Neural progenitor cell (in vitro differentiated cells): ENCODE measurements around the gene TMEM39A. TPM values are rescaled to one million over a fixed set of nuclear protein-coding genes. Genes with fewer than 3 reads are reported as not detected.
A peak's percentile ranks its signal among the peaks of the same experiment; 100 is the strongest.

ENCODE experiments used
- DNase-seq: peaks from one replicate; pipeline ENCODE4 v3.0.0-alpha.2; 2016; ENCODE audit warnings: low spot score
- H2AFZ ChIP-seq: fragments of 200-600 bp; sonication (generic); replicated peaks from 2 replicates; pipeline ENCODE4 v1.6.1; 2016; ENCODE audit warnings: antibody characterized with exemption
- H3F3A ChIP-seq: fragments of 200-600 bp; sonication (generic); 2 replicates; pipeline ENCODE4 v1.6.1; 2016; ENCODE audit warnings: antibody characterized with exemption, low read depth
- H3K27ac ChIP-seq: fragments of 200-600 bp; sonication (generic); 2 replicates; pipeline ENCODE4 v1.5.1; 2016; ENCODE audit warnings: mild to moderate bottlenecking
- H3K27me3 ChIP-seq: fragments of 200-600 bp; sonication (generic); 2 replicates; pipeline ENCODE4 v1.6.1; 2016; ENCODE audit warnings: mild to moderate bottlenecking, moderate library complexity
- H3K36me3 ChIP-seq: fragments of 200-600 bp; sonication (generic); 2 replicates; pipeline ENCODE4 v1.5.1; 2016
- H3K4me1 ChIP-seq: fragments of 200-600 bp; sonication (generic); 2 replicates; pipeline ENCODE4 v1.6.1; 2016; ENCODE audit warnings: mixed run types
- H3K4me2 ChIP-seq: fragments of 200-600 bp; sonication (generic); 2 replicates; pipeline ENCODE4 v1.6.1; 2016
- H3K4me3 ChIP-seq: fragments of 200-600 bp; sonication (generic); 2 replicates; pipeline ENCODE4 v1.5.1; 2016
- H3K79me2 ChIP-seq: fragments of 200-600 bp; sonication (generic); 2 replicates; pipeline ENCODE4 v1.6.1; 2016; ENCODE audit warnings: low read depth
- H3K9ac ChIP-seq: fragments of 200-600 bp; sonication (generic); 2 replicates; pipeline ENCODE4 v1.6.1; 2016
- H3K9me3 ChIP-seq: fragments of 200-600 bp; sonication (generic); 2 replicates; pipeline ENCODE4 v1.5.1; 2016; ENCODE audit warnings: low read depth
- H4K20me1 ChIP-seq: fragments of 200-600 bp; sonication (generic); 2 replicates; pipeline ENCODE4 v1.6.1; 2016; ENCODE audit warnings: low read depth
- H3K27ac Mint-ChIP-seq: 3 replicates; pipeline ENCODE4 v1.8.0; 2021; ENCODE audit warnings: mixed read lengths
- H3K27me3 Mint-ChIP-seq: 2 replicates; pipeline ENCODE4 v1.8.0; 2022; ENCODE audit warnings: low read depth, mild to moderate bottlenecking, inconsistent platforms, moderate library complexity, mixed read lengths; ENCODE audit not compliant: insufficient read depth
- H3K36me3 Mint-ChIP-seq: 3 replicates; pipeline ENCODE4 v1.8.0; 2021; ENCODE audit warnings: mixed read lengths
- H3K4me1 Mint-ChIP-seq: 3 replicates; pipeline ENCODE4 v1.8.0; 2021; ENCODE audit warnings: mixed read lengths
- H3K4me3 Mint-ChIP-seq: 3 replicates; pipeline ENCODE4 v1.8.0; 2021; ENCODE audit warnings: mild to moderate bottlenecking, moderate library complexity, mixed read lengths
- H3K9me3 Mint-ChIP-seq: 3 replicates; pipeline ENCODE4 v1.8.0; 2020; ENCODE audit warnings: mixed read lengths
- EZH2 ChIP-seq: fragments of 200-600 bp; sonication (generic); IDR thresholded peaks from 2 replicates; pipeline ENCODE4 v1.6.1; 2017; ENCODE audit warnings: antibody characterized with exemption, mild to moderate bottlenecking, moderate library complexity
- EZH2phosphoT487 ChIP-seq: fragments of 200-600 bp; sonication (generic); IDR thresholded peaks from 2 replicates; pipeline ENCODE4 v1.6.1; 2017; ENCODE audit warnings: antibody characterized with exemption
- total RNA-seq: library from RNA; depleted of rRNA; stranded (reverse); fragments of >200 nt; gene quantifications from 2 replicates; pipeline ENCODE4 v1.2.3, GENCODE V29; 2015; ENCODE audit warnings: low replicate concordance
- TF ChIP-seq, protein P1 (sequence below): fragments of 200-600 bp; sonication (generic); IDR thresholded peaks from 2 replicates; pipeline ENCODE4 v1.5.1; 2017; ENCODE audit warnings: antibody characterized with exemption, mild to moderate bottlenecking

TMEM39A gene
- total RNA-seq, 1 donor from 2014 or later: 41.2 TPM

DNA sequence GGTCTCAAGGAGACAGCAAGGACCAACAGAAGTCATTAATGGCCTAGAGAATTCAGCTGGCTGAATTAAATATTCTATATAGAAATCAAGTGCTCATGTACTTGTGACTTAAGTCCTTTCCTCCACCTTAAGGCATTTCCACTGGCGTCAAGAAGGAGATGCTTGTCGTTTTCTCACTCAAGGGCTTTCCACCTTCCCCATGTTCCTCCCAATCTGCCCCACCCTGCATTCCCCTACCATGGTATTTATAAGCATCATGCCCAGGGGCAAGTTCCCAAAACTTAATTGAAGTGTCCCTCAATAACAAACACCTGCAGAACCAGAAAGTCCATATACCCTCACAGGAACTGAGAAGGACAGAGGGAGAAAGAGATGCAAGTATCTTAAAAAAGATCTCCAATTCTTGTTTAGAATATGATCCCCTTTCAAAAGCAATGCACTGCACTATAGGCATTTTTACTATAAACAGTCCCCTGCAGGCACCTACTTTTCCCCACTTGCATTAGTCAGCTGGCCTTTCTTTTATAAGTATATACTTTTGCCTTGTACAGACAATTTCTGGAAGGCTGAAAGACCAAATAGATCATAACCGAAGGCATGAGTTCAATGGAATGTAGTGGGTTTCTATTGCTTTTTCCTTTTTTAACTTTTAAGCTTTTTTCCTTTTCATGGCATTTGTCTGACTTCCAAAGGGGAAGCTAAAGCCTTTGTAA is 29.6 kb downstream of the TMEM39A start:
- no peak for DNase-seq
- Mint-ChIP-seq H3K27me3 (peaks cover 2% of the 10 kb centered on the region), H3K4me3 (no peak overlapping the region), H3K4me1 (no peaks in the 10 kb centered on the region), H3K9me3 (peaks cover 14% of the 10 kb centered on the region), H3K36me3 (peaks cover 68% of the 10 kb centered on the region), H3K27ac (no peak overlapping the region)
- no peaks in the 10 kb centered on the region for H3K27me3 ChIP-seq
- no peak overlapping the region for H3K27ac ChIP-seq
- TF ChIP-seq EZH2: no peak
- TF ChIP-seq, protein P1, sequence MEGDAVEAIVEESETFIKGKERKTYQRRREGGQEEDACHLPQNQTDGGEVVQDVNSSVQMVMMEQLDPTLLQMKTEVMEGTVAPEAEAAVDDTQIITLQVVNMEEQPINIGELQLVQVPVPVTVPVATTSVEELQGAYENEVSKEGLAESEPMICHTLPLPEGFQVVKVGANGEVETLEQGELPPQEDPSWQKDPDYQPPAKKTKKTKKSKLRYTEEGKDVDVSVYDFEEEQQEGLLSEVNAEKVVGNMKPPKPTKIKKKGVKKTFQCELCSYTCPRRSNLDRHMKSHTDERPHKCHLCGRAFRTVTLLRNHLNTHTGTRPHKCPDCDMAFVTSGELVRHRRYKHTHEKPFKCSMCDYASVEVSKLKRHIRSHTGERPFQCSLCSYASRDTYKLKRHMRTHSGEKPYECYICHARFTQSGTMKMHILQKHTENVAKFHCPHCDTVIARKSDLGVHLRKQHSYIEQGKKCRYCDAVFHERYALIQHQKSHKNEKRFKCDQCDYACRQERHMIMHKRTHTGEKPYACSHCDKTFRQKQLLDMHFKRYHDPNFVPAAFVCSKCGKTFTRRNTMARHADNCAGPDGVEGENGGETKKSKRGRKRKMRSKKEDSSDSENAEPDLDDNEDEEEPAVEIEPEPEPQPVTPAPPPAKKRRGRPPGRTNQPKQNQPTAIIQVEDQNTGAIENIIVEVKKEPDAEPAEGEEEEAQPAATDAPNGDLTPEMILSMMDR: no peak
- TF ChIP-seq EZH2phosphoT487: no peak
- no peaks in the 10 kb centered on the region for H4K20me1 ChIP-seq
- H2AFZ ChIP-seq: no peak overlapping the region
- H3F3A ChIP-seq: peaks cover 2% of the 10 kb centered on the region
- no peak overlapping the region for H3K4me3 ChIP-seq
- no peaks in the 10 kb centered on the region for H3K4me1 ChIP-seq
- peaks cover 4% of the 10 kb centered on the region for H3K9me3 ChIP-seq
- no peaks in the 10 kb centered on the region for H3K79me2 ChIP-seq
- H3K36me3 ChIP-seq: peaks cover 45% of the 10 kb centered on the region
- no peak overlapping the region for H3K4me2 ChIP-seq
- H3K9ac ChIP-seq: no peak overlapping the region

DNA sequence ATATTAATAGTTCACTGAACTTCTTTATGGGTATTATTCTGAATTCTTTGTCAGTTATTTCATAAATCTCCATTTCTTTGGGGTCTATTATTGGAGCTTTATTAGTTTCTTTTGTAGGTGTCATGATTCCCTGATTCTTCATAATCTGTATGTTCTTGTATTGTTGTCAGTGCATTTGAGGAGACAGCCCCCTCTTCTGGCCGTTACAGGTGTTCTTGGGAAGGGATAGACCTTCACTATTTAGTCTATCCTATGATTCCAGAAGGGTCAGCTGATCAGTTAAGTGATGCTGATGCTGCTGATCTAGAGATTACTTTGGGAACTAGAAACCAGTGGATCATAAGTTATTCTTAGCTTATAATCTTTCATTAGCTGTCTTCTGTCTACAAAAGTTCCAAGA is 34.9 kb downstream of the TMEM39A start:
- peaks cover 64% of the 10 kb centered on the region for H3K36me3 ChIP-seq

DNA sequence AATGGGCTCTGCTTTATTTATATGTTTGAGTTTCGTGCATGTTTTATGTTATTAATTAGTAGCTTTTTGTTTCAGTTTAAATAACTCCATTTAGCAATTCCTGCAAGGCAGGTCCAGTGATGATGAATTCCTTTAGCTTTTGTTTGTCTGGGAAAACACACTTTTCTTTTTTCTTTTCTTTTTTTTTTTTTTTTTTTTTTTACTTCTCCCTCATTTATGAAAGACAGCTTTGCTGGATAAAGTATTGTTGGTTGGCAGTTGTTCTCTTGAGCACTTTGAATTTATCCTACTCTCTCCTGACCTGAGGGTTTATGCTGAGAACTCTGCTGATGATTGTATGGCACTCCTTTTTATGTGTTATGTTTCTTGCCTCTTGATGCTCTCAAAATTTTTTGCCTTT is 35.7 kb downstream of the TMEM39A start:
- peaks cover 42% of the 10 kb centered on the region for H3K36me3 Mint-ChIP-seq
- H3F3A ChIP-seq: peaks cover 6% of the 10 kb centered on the region
- H3K9ac ChIP-seq: no peak overlapping the region
- no peak overlapping the region for H3K27ac ChIP-seq
- no peak overlapping the region for H3K27ac Mint-ChIP-seq
- no peak overlapping the region for H3K4me3 Mint-ChIP-seq
- H3K4me3 ChIP-seq: no peak overlapping the region
- no peak for TF ChIP-seq EZH2phosphoT487
- no peak for TF ChIP-seq EZH2
- TF ChIP-seq, protein P1: no peak
- H3K36me3 ChIP-seq: peaks cover 61% of the 10 kb centered on the region
- H3K4me1 Mint-ChIP-seq: no peaks in the 10 kb centered on the region
- no peaks in the 10 kb centered on the region for H3K79me2 ChIP-seq
- no peak overlapping the region for H2AFZ ChIP-seq
- peaks cover 58% of the 10 kb centered on the region for H3K9me3 Mint-ChIP-seq
- H3K27me3 ChIP-seq: no peaks in the 10 kb centered on the region
- DNase-seq: peak; percentile 11
- no peaks in the 10 kb centered on the region for H4K20me1 ChIP-seq
- H3K4me2 ChIP-seq: no peak overlapping the region
- no peaks in the 10 kb centered on the region for H3K27me3 Mint-ChIP-seq
- H3K9me3 ChIP-seq: peaks cover 38% of the 10 kb centered on the region
- no peaks in the 10 kb centered on the region for H3K4me1 ChIP-seq

More for the DNA sequence above, 34.9 kb downstream of the TMEM39A start:
- Histone ChIP-seq H3F3A (peaks cover 6% of the 10 kb centered on the region), H3K4me1 (no peaks in the 10 kb centered on the region), H3K9me3 (peaks cover 38% of the 10 kb centered on the region), H3K79me2 (no peaks in the 10 kb centered on the region), H3K9ac (no peak overlapping the region), H4K20me1 (no peaks in the 10 kb centered on the region), H2AFZ (no peak overlapping the region), H3K27me3 (no peaks in the 10 kb centered on the region), H3K4me2 (no peak overlapping the region), H3K4me3 (no peak overlapping the region), H3K27ac (no peak overlapping the region)
- H3K27ac Mint-ChIP-seq: no peak overlapping the region
- no peak for DNase-seq
- H3K9me3 Mint-ChIP-seq: peaks cover 58% of the 10 kb centered on the region
- peaks cover 46% of the 10 kb centered on the region for H3K36me3 Mint-ChIP-seq
- no peaks in the 10 kb centered on the region for H3K27me3 Mint-ChIP-seq
- no peaks in the 10 kb centered on the region for H3K4me1 Mint-ChIP-seq
- no peak for TF ChIP-seq EZH2
- TF ChIP-seq, protein P1: peak; percentile 36
- TF ChIP-seq EZH2phosphoT487: no peak
- no peak overlapping the region for H3K4me3 Mint-ChIP-seq
